Placental pericyte (primary cell): Measurements from ENCODE around the gene CFLAR. TPM values are rescaled to one million over a fixed set of nuclear protein-coding genes. Genes with fewer than 3 reads are reported as not detected.

ENCODE experiments used
- small RNA-seq: library from RNA; depleted of rRNA; stranded (forward); fragments of <200 nt; gene quantifications from one replicate; pipeline ENCODE3, GENCODE V24; 2012; ENCODE audit warnings: low replicate concordance
- total RNA-seq: library from RNA; depleted of rRNA; stranded (reverse); fragments of >200 nt; gene quantifications from 2 replicates; pipeline ENCODE4 v1.2.3, GENCODE V29; 2012

CFLAR gene
- 114 and 115 TPM in 2 replicates for total RNA-seq

DNA sequence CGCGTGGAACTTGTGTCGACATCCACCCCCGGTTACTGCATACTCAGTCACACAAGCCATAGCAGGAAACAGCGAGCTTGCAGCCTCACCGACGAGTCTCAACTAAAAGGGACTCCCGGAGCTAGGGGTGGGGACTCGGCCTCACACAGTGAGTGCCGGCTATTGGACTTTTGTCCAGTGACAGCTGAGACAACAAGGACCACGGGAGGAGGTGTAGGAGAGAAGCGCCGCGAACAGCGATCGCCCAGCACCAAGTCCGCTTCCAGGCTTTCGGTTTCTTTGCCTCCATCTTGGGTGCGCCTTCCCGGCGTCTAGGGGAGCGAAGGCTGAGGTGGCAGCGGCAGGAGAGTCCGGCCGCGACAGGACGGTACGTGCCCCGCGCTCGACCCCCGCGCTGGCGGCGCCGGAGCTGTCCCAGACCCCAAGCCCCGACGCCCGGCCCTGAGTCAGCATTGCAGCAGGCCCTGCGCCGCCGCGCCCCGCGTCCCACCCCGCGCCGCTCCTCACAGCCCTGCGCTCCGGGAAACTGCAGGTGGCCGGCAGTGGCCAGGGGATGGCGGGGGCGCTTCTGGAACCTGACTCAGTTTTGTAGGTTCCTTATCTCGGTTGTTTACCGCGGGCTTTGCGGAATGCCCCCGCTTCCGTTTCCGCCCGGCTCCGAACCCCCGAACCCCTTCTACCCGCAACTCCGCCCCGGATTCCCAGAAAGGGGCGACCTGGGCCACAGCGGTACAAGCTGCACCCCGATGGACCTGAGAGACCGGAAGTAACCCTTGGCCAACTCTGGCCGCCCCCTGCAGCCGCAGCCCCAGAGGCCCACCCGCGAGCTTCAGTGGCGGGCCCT lies at the start of gene CFLAR:
Gene CFLAR, plus strand, starts transcription at position 50 of the 844 bp plus-strand sequence. CDS start 13,702 bp downstream, outside the sequence.

DNA sequence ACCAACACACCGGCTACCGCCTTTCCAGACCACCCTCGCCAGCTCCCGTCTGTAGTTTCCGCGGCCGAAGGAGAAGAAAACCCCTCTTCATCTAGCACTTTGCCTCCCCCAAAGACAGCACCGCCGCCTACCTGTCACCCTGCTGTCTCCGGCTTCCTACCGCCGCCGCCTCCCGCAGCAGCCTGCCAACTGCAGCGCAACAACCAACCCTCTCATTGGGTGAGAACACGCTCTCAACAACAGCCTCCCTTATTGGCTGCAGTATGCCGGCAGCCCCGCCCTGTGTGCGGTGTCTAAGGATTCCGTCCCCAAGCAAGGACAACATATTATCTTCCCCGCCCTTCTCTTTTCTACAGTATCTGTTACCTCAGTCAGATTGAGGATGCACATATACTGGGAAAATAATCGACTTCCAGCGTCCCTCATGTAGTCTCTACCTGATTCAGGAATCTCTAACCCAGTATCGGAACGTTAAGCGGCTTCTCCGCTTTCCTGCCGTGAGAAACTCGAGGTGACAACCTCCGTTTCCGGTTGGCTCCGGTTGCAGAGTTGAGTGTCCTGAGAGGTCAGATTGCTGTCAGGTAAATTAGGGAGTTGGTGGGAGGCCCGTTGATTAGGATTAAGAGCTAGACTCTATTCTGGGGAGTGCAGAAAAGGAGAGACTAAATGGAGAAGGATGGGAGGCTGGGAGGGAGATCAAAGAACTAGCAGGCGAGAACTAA lies 44.3 kb upstream of the CFLAR start, which contains the start of the genes HYCC2 and NDUFB3:
Gene HYCC2, minus strand, starts transcription at position 193 of the 722 bp plus-strand sequence. CDS start 47,662 bp downstream, outside the sequence.
Gene NDUFB3, plus strand, starts transcription at position 523 of the 722 bp plus-strand sequence. CDS start 6,882 bp downstream, outside the sequence.

DNA sequence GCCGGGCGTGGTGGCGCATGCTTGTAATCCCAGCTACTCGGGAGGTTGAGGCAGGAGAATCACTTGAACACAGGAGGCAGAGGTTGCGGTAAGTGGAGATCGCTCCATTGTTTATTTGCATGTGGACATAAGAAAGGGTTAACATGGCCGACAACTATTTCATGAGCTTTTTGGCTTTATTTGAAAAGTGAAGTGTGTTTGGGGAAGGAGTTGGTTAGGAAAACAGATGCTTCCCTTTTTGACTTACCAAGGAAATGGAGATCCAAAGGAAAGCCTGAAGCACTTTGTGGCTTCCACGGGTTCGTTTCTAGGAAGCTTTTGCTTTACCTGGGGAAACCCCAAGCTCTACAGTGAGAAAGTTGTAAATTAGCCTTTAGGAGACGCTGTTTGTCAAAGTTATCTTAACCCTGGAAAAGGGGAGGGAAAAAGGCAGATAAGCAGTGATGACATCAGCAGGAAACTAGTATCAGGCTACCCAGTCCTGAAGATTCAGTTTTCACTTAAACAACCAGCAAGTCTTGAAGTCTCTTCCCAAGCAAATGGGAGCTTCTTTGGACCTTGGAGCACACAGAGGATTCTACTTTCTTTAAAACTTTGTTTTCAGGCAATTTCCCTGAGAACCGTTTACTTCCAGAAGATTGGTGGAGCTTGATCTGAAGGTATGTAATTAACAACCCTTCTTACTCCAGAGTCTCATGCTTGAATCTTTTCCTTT lies 66.8 kb downstream of the CFLAR start, which contains the start of gene CASP10:
Gene CASP10, plus strand, starts transcription at position 492 of the 715 bp plus-strand sequence. CDS start 2,637 bp downstream, outside the sequence.

Small RNA genes within 50 kb of the gene (small RNA-seq; reads per million reads assigned to genes)
- gene AC007283.2, result not detected
- gene MTND4LP13, result not detected
- gene RNU6-1206P, result not detected
- gene RNU7-45P, result not detected

Other genes starting within 250 kb of the CFLAR start
- 39.5 and 40.9 TPM in 2 replicates for gene PPIL3, start 227.1 kb upstream of the CFLAR start, total RNA-seq
- gene NIF3L1, start 226.8 kb upstream of the CFLAR start, total RNA-seq, result 18.8 and 57.7 TPM in 2 replicates
- 9.2 and 20.5 TPM in 2 replicates for gene ORC2, start 152.5 kb upstream of the CFLAR start, total RNA-seq
- gene HYCC2, start 44.5 kb upstream of the CFLAR start, total RNA-seq, result 5.5 and 13.0 TPM in 2 replicates
- gene NDUFB3, start 44.2 kb upstream of the CFLAR start, total RNA-seq, result 20.8 and 28.5 TPM in 2 replicates
- gene CASP10, start 67.0 kb downstream of the CFLAR start, total RNA-seq, result 3.9 and 5.5 TPM in 2 replicates
- 22.1 and 34.9 TPM in 2 replicates for gene CASP8, start 144.4 kb downstream of the CFLAR start, total RNA-seq
- 0.44 and 1.4 TPM in 2 replicates for gene FLACC1, start 241.2 kb downstream of the CFLAR start, total RNA-seq